Epithelial cell of esophagus (primary cell): ENCODE results near the gene CEACAM18.
"Not testable (repeated sequence)": the region's sequence is repeated elsewhere in the genome, so short reads cannot be mapped to it uniquely, and the experiment has no call there.

Source experiments
- DNase-seq: peaks from one replicate; pipeline ENCODE4 v3.0.0; 2010; ENCODE audit warnings: low read depth
- H3K4me3 ChIP-seq: 2 replicates; pipeline ENCODE4 v1.5.1; 2011; ENCODE audit warnings: mild to moderate bottlenecking, low read length, control low read depth
- TF ChIP-seq, protein P1 (sequence below): IDR thresholded peaks from 2 replicates; pipeline ENCODE4 v1.5.1; 2011; ENCODE audit warnings: low read depth, mild to moderate bottlenecking, low read length, control low read depth, inconsistent platforms; ENCODE audit not compliant: insufficient read depth; ENCODE audit errors: missing control alignments

CEACAM18 gene

DNA sequence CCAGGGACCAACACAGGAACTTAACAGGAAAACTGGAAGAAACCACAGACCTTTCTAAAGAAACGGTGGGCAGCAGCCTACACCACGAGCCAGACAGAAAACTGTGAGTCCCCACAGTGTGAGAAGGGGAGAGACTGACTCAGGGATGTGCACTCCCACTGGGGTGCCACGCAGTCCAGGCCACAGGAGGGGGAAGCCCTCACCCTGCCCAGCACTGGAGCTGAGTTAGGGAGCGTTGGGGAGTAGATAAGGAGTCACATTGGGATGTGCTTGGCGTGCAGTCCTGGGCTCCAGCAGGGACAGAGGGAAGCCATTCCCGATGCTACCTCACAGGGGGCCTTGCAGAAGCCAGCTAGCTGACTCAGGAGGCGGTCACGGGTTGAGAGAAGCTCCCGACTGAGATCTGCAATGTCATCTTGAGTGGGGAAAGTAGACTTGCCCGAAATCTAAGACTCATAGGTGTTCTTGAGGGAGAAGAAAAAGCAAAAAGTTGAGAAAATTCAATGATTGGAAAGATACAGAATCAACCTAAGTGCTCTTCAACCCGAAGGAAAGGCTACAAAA, 37.4 kb upstream of the CEACAM18 start:
- H3K4me3 ChIP-seq: no peak overlapping the region
- TF ChIP-seq, protein P1, sequence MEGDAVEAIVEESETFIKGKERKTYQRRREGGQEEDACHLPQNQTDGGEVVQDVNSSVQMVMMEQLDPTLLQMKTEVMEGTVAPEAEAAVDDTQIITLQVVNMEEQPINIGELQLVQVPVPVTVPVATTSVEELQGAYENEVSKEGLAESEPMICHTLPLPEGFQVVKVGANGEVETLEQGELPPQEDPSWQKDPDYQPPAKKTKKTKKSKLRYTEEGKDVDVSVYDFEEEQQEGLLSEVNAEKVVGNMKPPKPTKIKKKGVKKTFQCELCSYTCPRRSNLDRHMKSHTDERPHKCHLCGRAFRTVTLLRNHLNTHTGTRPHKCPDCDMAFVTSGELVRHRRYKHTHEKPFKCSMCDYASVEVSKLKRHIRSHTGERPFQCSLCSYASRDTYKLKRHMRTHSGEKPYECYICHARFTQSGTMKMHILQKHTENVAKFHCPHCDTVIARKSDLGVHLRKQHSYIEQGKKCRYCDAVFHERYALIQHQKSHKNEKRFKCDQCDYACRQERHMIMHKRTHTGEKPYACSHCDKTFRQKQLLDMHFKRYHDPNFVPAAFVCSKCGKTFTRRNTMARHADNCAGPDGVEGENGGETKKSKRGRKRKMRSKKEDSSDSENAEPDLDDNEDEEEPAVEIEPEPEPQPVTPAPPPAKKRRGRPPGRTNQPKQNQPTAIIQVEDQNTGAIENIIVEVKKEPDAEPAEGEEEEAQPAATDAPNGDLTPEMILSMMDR: no peak
- DNase-seq: no peak

DNA sequence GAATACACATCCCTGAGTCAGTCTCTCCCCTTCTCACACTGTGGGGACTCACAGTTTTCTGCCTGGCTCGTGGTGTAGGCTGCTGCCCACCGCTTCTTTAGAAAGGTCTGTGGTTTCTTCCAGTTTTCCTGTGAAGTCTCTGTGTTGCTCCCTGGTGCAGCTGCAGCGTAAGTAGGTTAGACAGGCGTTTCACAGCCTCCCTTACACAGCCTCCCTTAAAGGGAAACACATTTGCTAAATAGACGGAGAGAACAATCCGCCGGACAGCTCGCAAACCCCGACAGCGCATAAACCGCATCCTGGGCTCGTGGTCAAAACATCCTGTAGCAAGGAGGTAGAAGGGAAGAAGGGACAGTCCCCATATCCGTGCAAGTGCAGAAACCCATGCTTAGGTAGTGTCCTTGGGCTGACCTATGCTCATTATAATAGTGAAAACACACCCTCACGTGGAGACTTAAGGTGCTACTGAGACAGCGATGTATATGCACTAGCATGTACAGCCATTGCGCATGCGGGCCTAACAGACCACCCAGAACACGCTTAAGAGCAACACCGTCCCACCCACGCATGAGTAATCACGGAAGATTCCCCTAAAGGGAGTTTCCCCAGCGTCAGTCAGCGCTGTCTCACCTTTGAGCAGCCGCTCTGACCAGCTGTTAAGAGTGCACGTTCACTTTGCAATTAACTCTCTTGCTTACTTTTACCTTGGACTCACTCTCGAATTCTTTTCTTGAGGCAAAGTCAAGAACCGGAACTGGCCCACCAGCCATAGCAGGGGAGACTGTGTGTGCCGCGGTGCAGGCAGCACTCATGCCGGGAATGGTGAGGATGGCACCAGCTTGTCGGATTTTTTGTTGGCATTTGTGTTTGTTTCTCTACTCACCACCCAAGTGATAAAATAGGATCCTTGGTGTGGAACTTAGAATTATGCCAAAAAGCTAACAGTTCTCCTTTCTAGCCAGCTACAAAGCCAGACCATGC, 36.6 kb upstream of the CEACAM18 start:
- TF ChIP-seq, protein P1: no peak
- DNase-seq: peak; percentile 13
- H3K4me3 ChIP-seq: no peak overlapping the region

DNA sequence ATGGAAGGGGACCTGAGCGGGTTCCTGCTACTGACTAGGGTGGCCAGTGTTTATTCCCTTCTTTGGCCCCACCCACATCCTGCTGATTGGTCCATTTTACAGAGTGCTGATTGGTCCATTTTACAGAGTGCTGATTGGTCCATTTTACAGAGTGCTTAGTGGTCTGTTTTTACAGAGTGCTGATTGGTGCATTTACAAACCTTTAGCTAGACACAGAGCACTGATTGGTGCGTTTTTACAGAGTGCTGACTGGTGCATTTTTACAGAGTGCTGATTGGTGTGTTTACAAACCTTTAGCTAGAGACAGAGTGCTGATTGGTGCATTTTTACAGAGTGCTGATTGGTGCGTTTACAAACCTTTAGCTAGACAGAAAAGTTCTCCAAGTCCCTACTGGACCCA, 30.8 kb upstream of the CEACAM18 start:
- not testable (repeated sequence) for DNase-seq

DNA sequence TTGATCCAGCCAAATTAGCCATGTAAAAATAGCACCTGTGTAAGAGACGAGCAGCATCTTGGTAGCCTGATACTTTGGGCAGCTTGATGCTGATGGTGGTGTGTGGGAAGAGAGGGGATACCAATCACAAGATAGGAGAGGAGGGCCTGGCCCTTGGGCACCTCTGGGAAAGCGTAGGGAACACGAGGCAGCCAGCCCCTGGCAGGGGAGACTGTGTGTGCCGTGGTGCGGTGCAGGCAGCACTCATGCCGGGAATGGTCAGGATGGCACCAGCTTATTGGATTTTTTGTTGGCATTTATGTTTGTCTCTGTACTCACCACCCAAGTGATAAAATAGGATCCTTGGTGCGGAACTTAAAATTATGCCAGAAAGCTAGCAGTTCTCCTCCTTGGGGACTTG, 30.3 kb upstream of the CEACAM18 start:
- no peak overlapping the region for H3K4me3 ChIP-seq
- TF ChIP-seq, protein P1: no peak
- DNase-seq: no peak

More for the DNA sequence above, 30.8 kb upstream of the CEACAM18 start:
- not testable (repeated sequence) for H3K4me3 ChIP-seq

DNA sequence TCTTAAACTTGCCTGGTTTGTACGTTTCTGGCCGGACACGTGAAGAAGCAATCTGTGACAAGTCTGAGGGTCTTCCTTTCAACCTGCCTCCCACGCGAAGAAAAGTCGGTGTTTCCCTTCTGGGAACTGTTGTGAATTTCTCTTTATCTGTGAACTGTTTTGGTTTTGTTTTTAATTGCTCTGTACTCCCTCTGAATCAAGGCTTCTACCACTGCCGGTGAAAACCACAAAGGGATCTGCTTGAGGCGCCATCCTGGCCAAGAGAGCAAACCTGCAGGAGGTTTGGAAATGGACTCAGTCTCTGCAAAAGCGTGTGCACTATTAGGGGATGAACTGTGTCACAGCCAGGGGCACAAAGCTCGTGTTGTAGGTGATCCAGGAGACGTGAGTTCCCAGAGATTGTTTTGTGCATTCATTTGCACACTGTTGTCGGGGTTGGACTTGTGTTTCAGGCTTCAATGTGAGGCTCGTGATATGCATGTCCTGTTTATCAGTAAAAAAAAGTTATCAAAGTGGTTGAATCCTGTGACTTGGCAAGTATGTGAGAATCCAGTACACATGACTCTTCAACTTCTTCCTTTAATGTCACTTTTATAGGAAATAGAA, 29.8 kb upstream of the CEACAM18 start:
- H3K4me3 ChIP-seq: no peak overlapping the region
- TF ChIP-seq, protein P1: no peak
- DNase-seq: no peak

DNA sequence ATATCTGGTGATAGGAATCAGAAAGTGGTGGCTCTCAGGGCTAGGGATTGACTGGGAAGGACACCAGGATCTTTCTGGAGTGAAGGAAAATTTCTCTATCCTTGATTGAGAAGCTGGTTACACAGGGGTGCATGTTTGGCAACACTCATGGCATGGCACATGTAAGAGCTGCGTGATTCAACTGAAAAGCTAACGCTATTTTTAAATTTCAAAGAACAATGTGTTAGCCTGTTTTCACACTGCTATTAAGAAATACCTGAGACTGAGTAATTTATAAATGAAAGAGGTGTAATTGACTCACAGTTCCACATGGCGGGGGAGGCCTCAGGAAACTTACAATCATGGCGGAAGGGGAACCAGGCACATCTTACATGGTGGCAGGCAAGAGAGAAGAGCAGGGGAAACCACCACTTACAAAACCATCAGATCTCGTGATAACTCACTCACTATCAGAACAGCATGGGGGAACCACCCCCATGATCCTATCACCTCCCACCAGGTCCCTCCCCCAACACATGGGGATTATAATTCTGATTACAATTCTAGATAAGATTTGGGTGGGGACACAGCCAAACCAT, 27.5 kb upstream of the CEACAM18 start:
- DNase-seq: no peak
- TF ChIP-seq, protein P1: no peak
- H3K4me3 ChIP-seq: no peak overlapping the region
